Measurements from ENCODE around the gene NUP210L. TPM values are rescaled to one million over a fixed set of nuclear protein-coding genes. Genes with fewer than 3 reads are reported as not detected.
"Not testable (repeated sequence)": the region's sequence is repeated elsewhere in the genome, so short reads cannot be mapped to it uniquely, and the experiment has no call there.

The NUP210L gene
- total RNA-seq, 4 donors from 2014 or later: 0.13 to 0.38 (median 0.22) TPM; not detected in 1

GRCh38 chr1:154104433-154105082, 50.3 kb downstream of the NUP210L start:
- H3K9me3 ChIP-seq: no peaks in the 10 kb centered on the region
- TF ChIP-seq CTCF (IDR thresholded peaks at IDR 0.05): no peak
- no peak for TF ChIP-seq POLR2A (IDR thresholded peaks at IDR 0.05)
- H3K4me1 ChIP-seq: no peaks in the 10 kb centered on the region
- H3K27me3 ChIP-seq: no peaks in the 10 kb centered on the region
- H3K27ac ChIP-seq: no peak overlapping the region
- no peaks in the 10 kb centered on the region for H3K36me3 ChIP-seq
- 74 to 100% methylated on average over 1 to 3 of the region's 3 CpGs for WGBS, 2 donors
- intact Hi-C loops (cut with DNase I): no loop called here
- DNase-seq: no peak
- H3K4me3 ChIP-seq (replicated peaks in 1 of 3): no peak overlapping the region

DNA sequence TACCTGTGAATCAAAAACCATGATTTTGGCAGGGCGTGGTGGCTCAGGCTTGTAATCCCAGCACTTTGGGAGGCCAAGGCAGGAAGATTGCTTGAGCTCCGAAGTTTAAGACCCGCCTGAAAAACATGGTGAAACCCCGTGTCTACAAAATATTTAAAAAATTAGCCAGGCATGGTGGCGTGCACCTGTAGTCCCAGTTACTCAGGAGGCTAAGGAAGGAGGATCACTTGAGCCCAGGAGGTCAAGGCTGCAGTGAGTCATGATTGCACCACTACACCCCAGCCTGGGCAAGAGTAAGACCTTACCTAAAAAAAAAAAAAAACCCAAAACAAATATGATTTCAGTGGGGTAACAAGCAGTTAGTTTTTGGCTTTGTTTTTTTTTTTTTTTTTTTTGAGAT, 54.7 kb downstream of the NUP210L start:
- WGBS, 2 donors: 92 to 96% methylated on average over 5 of the region's 5 CpGs
- H3K27me3 ChIP-seq; DNase-seq; H3K4me3 ChIP-seq (replicated peaks in 1 of 3); H3K9me3 ChIP-seq; H3K36me3 ChIP-seq; intact Hi-C loops (cut with DNase I); H3K27ac ChIP-seq; H3K4me1 ChIP-seq: not testable (repeated sequence)

DNA sequence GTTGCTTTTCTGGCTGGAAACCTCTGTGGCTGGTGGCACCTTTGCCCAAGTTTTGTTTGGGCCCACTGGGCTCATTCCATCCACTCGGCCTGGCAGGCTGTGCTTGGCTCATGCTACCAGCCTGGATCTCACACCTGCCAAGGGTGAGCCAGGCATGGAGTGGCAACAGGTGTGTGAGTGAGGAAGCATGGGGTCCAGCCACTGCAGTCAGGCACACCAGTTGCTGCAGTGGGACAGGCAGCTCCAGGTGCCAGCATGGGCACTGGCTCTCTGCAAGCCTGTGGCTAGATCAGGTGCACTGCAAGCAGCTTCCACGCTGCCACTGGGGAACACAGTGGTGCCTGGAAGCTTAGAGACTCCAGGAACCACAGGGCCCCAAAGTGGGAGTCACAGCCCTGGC, 57.0 kb downstream of the NUP210L start:
- Histone ChIP-seq H3K27ac (no peak overlapping the region), H3K4me3 (replicated peaks in 1 of 3) (no peak overlapping the region), H3K27me3 (no peaks in the 10 kb centered on the region), H3K36me3 (no peaks in the 10 kb centered on the region), H3K9me3 (no peaks in the 10 kb centered on the region), H3K4me1 (no peaks in the 10 kb centered on the region)
- DNase-seq: no peak
- TF ChIP-seq CTCF (IDR thresholded peaks at IDR 0.05) (no peak), POLR2A (IDR thresholded peaks at IDR 0.05) (no peak)
- intact Hi-C loops (cut with DNase I): no loop called here
- WGBS, 2 donors: 80 to 92% methylated on average over 1 of the region's 2 CpGs

DNA sequence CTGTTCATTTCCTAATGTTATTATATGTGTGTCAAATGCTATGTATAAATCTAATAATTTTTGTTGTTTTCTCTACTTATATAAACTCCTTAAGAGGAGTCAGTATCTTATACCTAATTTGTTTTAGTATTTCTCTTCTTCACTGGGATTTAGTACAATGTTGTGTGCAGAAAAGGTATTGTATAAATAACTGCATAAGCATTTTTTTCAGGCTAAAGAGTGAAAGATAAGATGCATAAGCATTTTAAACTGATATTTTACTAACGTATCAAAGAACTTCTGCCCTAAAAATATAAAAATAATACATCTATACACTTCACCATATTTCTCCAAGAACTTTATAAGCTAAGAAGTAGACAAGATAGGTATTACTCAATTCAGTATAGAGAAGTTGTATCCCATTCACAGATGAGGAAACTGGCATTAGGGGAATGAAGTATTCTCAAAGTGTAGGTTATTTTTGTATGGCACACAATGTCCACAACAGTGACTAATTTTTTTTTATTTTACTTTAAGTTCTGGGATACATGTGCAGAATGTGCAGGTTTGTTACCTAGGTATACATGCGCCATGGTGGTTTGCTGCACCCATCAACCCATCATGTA, 59.3 kb downstream of the NUP210L start:
- Histone ChIP-seq H3K27ac (no peak overlapping the region), H3K9me3 (no peaks in the 10 kb centered on the region), H3K4me1 (no peaks in the 10 kb centered on the region), H3K36me3 (no peaks in the 10 kb centered on the region), H3K4me3 (replicated peaks in 1 of 3) (no peak overlapping the region), H3K27me3 (no peaks in the 10 kb centered on the region)
- 48 to 65% methylated on average over 2 of the region's 2 CpGs for whole genome bisulfite sequencing, 2 donors
- intact Hi-C loops (cut with DNase I): no loop called here
- no peak for TF ChIP-seq CTCF (IDR thresholded peaks at IDR 0.05)
- no peak for TF ChIP-seq POLR2A (IDR thresholded peaks at IDR 0.05)
- DNase-seq: no peak

DNA sequence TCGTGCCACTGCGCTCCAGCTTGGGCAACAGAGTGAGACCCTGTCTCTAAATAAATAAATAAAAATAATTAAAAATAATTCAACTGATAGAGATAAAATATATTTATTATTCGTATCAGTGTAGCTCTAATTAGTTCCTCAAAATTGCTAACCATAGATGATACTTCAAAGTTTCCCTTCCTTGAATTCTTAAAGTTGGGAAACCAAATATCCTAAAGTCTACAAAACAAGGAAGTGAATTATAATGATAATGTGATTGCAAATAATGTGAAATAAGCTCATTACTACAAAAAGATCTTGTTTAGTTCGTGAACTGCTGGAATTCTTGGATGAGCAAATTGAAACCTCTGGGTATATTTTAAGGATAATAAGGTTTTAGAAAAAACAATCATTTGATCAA, 60.5 kb downstream of the NUP210L start:
- TF ChIP-seq POLR2A (IDR thresholded peaks at IDR 0.05) (no peak), CTCF (IDR thresholded peaks at IDR 0.05) (no peak)
- Histone ChIP-seq H3K4me1 (no peaks in the 10 kb centered on the region), H3K27me3 (no peaks in the 10 kb centered on the region), H3K36me3 (no peaks in the 10 kb centered on the region), H3K9me3 (no peaks in the 10 kb centered on the region), H3K27ac (no peak overlapping the region), H3K4me3 (replicated peaks in 1 of 3) (no peak overlapping the region)
- 90 to 93% methylated on average over 4 of the region's 4 CpGs for WGBS, 2 donors
- intact Hi-C loops (cut with DNase I): no loop called here
- DNase-seq: no peak

Measured in thyroid gland (tissue), 4 donors.